HG03521 (cell line): Measurements from ENCODE around the gene NSRP1.
"Not testable (repeated sequence)": the region's sequence is repeated elsewhere in the genome, so short reads cannot be mapped to it uniquely, and the experiment has no call there.

Experiments used
- ATAC-seq: cut with Tn5 transposase; IDR thresholded peaks from one replicate; pipeline ENCODE4 v1.9.1; 2021; ENCODE audit warnings: mild to moderate bottlenecking, moderate library complexity; ENCODE audit not compliant: unreplicated experiment

The NSRP1 gene

GRCh38 chr17:30174556-30174955 lies 57.9 kb downstream of the NSRP1 start:
- no peak for ATAC-seq

- ATAC-seq = no peak
Measured at GRCh38 chr17:30176855-30177254, 60.2 kb downstream of the NSRP1 start.

GRCh38 chr17:30186761-30187160 lies 70.1 kb downstream of the NSRP1 start:
- ATAC-seq = no peak

- no peak for ATAC-seq
Measured at GRCh38 chr17:30187573-30187972, 71.0 kb downstream of the NSRP1 start.

- ATAC-seq = no peak
Measured at GRCh38 chr17:30188211-30188939, 71.8 kb downstream of the NSRP1 start.

- ATAC-seq = no peak
Measured at GRCh38 chr17:30191072-30191471, 74.5 kb downstream of the NSRP1 start.

- no peak for ATAC-seq
Measured at GRCh38 chr17:30196504-30196903, 79.9 kb downstream of the NSRP1 start.

- ATAC-seq = no peak
Measured at GRCh38 chr17:30197416-30197815, 80.8 kb downstream of the NSRP1 start.

- ATAC-seq = no peak
Measured at GRCh38 chr17:30199600-30199999, 83.0 kb downstream of the NSRP1 start.

- no peak for ATAC-seq
Measured at GRCh38 chr17:30200106-30200505, 83.5 kb downstream of the NSRP1 start.

- ATAC-seq = not testable (repeated sequence)
Measured at GRCh38 chr17:30200656-30201055, 84.0 kb downstream of the NSRP1 start.

GRCh38 chr17:30203471-30203981 lies 86.9 kb downstream of the NSRP1 start:
- no peak for ATAC-seq

- no peak for ATAC-seq
Measured at GRCh38 chr17:30207655-30208054, 91.0 kb downstream of the NSRP1 start.

- ATAC-seq = no peak
Measured at GRCh38 chr17:30208214-30208613, 91.6 kb downstream of the NSRP1 start.

GRCh38 chr17:30209930-30210329 lies 93.3 kb downstream of the NSRP1 start:
- no peak for ATAC-seq

GRCh38 chr17:30210366-30210765 lies 93.8 kb downstream of the NSRP1 start:
- ATAC-seq = no peak

- ATAC-seq = no peak
Measured at GRCh38 chr17:30210901-30211300, 94.3 kb downstream of the NSRP1 start.

GRCh38 chr17:30211371-30211770 lies 94.8 kb downstream of the NSRP1 start:
- no peak for ATAC-seq

- ATAC-seq = no peak
Measured at GRCh38 chr17:30212750-30213149, 96.1 kb downstream of the NSRP1 start.

GRCh38 chr17:30217054-30217453 lies 100.4 kb downstream of the NSRP1 start:
- no peak for ATAC-seq

GRCh38 chr17:30217746-30218245 lies 101.2 kb downstream of the NSRP1 start:
- no peak for ATAC-seq

- ATAC-seq = no peak
Measured at GRCh38 chr17:30218799-30219198, 102.2 kb downstream of the NSRP1 start.

GRCh38 chr17:30219315-30219714 lies 102.7 kb downstream of the NSRP1 start:
- no peak for ATAC-seq
